Measurements from ENCODE around the gene ARHGAP6.
"Not testable (repeated sequence)": the region's sequence is repeated elsewhere in the genome, so short reads cannot be mapped to it uniquely, and the experiment has no call there.

The ARHGAP6 gene

DNA sequence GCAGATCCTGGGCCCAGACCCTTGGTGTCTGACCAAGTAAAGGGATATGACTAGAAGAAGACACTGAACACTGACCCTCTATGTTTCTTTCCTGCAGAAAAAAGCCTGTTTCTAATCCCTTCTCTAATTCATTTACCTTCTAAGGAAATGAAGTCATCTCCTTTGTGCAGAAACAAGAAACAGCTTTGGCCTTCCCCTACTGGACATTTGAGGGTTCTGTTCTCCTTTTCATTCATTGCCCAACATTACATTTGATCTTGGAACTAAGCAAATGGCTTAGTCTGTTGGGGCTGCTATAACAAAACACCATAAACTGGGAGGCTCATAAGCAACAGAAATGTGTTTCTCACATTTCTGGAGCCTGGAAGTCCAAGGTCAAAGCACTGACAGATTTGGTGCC lies 534.6 kb downstream of the ARHGAP6 start:
- TF ChIP-seq, protein P1, sequence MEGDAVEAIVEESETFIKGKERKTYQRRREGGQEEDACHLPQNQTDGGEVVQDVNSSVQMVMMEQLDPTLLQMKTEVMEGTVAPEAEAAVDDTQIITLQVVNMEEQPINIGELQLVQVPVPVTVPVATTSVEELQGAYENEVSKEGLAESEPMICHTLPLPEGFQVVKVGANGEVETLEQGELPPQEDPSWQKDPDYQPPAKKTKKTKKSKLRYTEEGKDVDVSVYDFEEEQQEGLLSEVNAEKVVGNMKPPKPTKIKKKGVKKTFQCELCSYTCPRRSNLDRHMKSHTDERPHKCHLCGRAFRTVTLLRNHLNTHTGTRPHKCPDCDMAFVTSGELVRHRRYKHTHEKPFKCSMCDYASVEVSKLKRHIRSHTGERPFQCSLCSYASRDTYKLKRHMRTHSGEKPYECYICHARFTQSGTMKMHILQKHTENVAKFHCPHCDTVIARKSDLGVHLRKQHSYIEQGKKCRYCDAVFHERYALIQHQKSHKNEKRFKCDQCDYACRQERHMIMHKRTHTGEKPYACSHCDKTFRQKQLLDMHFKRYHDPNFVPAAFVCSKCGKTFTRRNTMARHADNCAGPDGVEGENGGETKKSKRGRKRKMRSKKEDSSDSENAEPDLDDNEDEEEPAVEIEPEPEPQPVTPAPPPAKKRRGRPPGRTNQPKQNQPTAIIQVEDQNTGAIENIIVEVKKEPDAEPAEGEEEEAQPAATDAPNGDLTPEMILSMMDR (IDR thresholded peaks at IDR 0.05): no peak
- Mint-ChIP-seq H3K36me3 (ENCODE audit: low read depth) (peaks cover 4% of the 10 kb centered on the region), H3K9me3 (peaks cover 46% of the 10 kb centered on the region), H3K27ac (no peak overlapping the region), H3K4me3 (no peak overlapping the region), H3K27me3 (ENCODE audit: low read depth, poor library complexity) (peaks cover 3% of the 10 kb centered on the region), H3K4me1 (no peaks in the 10 kb centered on the region)
- no peak for DNase-seq

DNA sequence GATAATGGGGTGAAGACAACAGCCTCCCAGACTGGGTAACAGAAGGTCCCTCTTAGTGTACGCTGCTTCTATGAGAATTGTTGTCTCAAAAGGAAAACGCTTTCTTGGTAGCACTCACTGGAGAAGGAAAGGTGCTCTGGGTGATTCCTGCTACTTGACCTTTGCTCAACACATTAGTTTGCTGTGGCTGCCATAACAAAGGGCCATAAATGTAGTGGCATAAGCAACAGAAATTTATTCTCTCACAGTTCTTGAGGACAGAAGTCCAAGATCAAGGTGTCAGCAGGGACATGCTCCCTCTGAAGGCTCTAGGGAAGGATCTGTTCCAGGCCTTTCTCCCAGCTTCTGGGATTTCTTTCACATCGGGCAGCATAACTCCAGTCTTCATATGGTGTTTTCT lies 535.6 kb downstream of the ARHGAP6 start:
- Mint-ChIP-seq H3K4me3 (no peak overlapping the region), H3K27ac (no peak overlapping the region), H3K9me3 (peaks cover 49% of the 10 kb centered on the region), H3K36me3 (ENCODE audit: low read depth) (peaks cover 4% of the 10 kb centered on the region), H3K27me3 (ENCODE audit: low read depth, poor library complexity) (peaks cover 3% of the 10 kb centered on the region), H3K4me1 (no peaks in the 10 kb centered on the region)
- TF ChIP-seq, protein P1 (IDR thresholded peaks at IDR 0.05): no peak
- no peak for DNase-seq

DNA sequence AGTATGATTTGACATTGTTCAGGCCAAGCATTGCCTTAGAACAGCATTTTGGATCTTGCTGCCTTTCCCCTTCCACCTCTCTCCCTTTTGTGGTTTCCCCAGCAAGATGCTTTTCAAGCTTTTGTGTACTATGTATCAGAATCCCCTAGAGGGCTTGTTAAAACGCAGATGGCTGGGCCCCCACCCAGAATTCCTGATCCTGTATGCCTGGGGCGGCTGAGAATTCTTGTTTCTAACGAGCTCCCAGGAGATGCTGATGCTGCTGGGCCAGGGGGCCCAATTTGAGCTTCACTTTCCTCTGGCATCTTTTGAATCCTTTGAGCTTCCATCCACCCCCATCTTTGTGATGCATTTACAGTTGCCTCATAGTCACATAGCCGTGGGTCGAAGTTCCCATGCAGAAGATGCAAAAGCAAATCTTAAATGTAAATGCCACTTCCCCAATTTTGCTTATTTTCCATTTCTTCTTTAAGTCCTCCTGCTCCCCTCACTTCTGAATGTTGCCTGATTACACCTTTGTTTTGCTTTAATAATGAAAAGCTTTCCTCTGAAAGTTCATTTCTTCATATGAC lies 536.1 kb downstream of the ARHGAP6 start:
- Mint-ChIP-seq H3K4me1 (no peaks in the 10 kb centered on the region), H3K27me3 (ENCODE audit: low read depth, poor library complexity) (peaks cover 3% of the 10 kb centered on the region), H3K27ac (no peak overlapping the region), H3K4me3 (no peak overlapping the region), H3K36me3 (ENCODE audit: low read depth) (peaks cover 4% of the 10 kb centered on the region), H3K9me3 (peaks cover 54% of the 10 kb centered on the region)
- TF ChIP-seq, protein P1 (IDR thresholded peaks at IDR 0.05): no peak
- no peak for DNase-seq

DNA sequence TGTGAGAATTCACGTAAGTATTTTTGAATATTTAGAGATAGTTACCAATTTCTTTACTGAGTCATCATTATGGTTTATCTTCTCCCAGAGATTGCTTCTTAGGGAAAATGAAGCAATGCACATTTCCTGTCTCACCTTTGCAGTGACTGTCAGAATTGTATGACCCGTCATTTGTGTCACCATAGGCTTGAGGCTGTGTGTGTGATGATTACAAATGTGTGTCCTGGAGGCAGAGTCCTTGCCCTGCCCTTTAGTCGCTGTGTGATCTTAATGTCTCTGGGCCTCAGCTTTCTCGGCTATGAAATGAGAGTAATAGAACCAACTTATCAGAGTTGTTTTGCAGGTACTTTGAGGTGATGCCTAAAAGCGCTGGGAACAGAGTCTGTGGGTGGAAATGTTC lies 540.7 kb downstream of the ARHGAP6 start:
- Mint-ChIP-seq H3K27ac (no peak overlapping the region), H3K27me3 (ENCODE audit: low read depth, poor library complexity) (no peaks in the 10 kb centered on the region), H3K4me1 (no peaks in the 10 kb centered on the region), H3K9me3 (peaks cover 38% of the 10 kb centered on the region), H3K4me3 (no peak overlapping the region), H3K36me3 (ENCODE audit: low read depth) (peaks cover 38% of the 10 kb centered on the region)
- DNase-seq: no peak
- TF ChIP-seq, protein P1 (IDR thresholded peaks at IDR 0.05): no peak

DNA sequence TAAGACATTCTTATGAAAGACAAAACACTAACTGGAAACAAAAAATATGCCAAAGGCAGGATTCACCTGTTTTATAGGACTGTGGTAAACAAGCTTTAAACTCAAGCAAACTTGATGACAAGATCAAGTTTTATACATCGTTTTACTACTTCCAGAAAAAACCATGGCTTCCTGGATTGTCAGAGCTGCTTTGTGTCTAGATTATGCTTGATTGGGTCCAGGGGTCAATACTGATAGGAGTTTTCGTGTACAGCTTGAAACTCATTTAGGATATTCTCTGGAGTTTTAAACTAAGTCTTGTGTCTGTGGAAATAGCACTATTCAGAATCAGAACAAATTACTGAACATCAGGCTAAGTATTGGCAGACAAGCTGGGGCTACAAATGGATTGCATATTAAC lies 541.6 kb downstream of the ARHGAP6 start:
- Mint-ChIP-seq H3K36me3 (ENCODE audit: low read depth) (peaks cover 38% of the 10 kb centered on the region), H3K4me1 (no peaks in the 10 kb centered on the region), H3K27me3 (ENCODE audit: low read depth, poor library complexity) (no peaks in the 10 kb centered on the region), H3K9me3 (peaks cover 35% of the 10 kb centered on the region), H3K4me3 (no peak overlapping the region), H3K27ac (no peak overlapping the region)
- TF ChIP-seq, protein P1 (IDR thresholded peaks at IDR 0.05): no peak
- no peak for DNase-seq

DNA sequence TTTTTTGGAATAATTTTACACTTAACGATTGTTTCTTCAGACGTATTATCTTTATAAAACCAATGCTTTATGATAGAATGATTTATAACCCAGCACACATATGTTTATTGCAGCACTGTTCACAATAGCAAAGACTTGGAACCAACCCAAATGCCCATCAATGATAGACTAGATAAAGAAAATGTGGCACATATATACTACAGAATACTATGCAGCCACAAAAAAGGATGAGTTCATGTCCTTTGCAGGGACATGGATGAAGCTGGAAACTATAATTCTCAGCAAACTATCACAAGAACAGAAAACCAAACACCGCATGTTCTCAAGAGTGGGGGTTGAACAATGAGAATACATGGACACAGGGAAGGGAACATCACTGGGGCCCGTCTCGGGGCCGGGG lies 542.6 kb downstream of the ARHGAP6 start:
- not testable (repeated sequence) for H3K27me3 Mint-ChIP-seq (ENCODE audit: low read depth, poor library complexity); DNase-seq; H3K4me1 Mint-ChIP-seq; H3K4me3 Mint-ChIP-seq; H3K27ac Mint-ChIP-seq
- H3K9me3 Mint-ChIP-seq: peaks cover 31% of the 10 kb centered on the region
- H3K36me3 Mint-ChIP-seq (ENCODE audit: low read depth): peaks cover 38% of the 10 kb centered on the region
